Gastroesophageal sphincter (tissue), 3 donors: ENCODE results near the gene CCDC74A.

Source experiments
- POLR2A ChIP-seq, 2 donors: fragments of 450-650 bp; IDR thresholded peaks; one replicate each; pipeline ENCODE4 v1.6.1; 2017; ENCODE audit warnings: antibody characterized with exemption in 2 of 2, mild to moderate bottlenecking in 2 of 2, moderate library complexity in 1 of 2
- POLR2AphosphoS5 ChIP-seq: sonication (generic); formaldehyde crosslinking; IDR thresholded peaks from one replicate; pipeline ENCODE4 v1.6.1; 2017; ENCODE audit warnings: antibody characterized with exemption
- TF ChIP-seq, protein P1 (sequence below), 4 experiments: fragments of 200-600 bp in 2 of 4; fragments of 450-650 bp in 2 of 4; sonication (generic) in 1 of 4; IDR thresholded peaks; one replicate each; pipeline ENCODE4 v1.5.1; 2017 to 2019; ENCODE audit warnings: antibody characterized with exemption in 4 of 4, mild to moderate bottlenecking in 2 of 4, moderate library complexity in 2 of 4

DNA sequence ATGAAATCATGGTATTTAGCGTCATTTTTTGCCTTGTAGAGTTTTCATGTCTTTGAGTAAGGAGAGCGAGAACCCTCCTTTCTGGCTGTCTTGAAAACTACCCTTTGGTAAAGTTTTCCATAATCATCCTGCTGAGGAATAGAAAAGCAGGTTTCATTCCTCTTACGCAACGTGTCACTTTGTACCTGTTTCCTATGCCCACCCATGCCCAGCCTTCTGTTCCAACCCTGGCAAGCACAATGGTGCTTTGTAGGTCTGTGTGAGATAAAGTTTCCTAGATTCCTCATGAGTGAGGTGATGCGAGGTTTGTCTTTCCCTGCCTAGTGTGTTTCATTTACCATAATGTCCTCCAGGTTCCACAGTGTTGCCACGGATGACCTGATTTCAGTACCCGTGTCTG lies 29.3 kb downstream of the CCDC74A start:
- TF ChIP-seq POLR2AphosphoS5 (no peak), POLR2A (IDR thresholded peaks at IDR 0.05) (no peak)
- TF ChIP-seq, protein P1, sequence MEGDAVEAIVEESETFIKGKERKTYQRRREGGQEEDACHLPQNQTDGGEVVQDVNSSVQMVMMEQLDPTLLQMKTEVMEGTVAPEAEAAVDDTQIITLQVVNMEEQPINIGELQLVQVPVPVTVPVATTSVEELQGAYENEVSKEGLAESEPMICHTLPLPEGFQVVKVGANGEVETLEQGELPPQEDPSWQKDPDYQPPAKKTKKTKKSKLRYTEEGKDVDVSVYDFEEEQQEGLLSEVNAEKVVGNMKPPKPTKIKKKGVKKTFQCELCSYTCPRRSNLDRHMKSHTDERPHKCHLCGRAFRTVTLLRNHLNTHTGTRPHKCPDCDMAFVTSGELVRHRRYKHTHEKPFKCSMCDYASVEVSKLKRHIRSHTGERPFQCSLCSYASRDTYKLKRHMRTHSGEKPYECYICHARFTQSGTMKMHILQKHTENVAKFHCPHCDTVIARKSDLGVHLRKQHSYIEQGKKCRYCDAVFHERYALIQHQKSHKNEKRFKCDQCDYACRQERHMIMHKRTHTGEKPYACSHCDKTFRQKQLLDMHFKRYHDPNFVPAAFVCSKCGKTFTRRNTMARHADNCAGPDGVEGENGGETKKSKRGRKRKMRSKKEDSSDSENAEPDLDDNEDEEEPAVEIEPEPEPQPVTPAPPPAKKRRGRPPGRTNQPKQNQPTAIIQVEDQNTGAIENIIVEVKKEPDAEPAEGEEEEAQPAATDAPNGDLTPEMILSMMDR (IDR thresholded peaks at IDR 0.05), result no peak
